NCI-H526 treated with DMSO at 0.1 percent for 48 hours (cell line): ENCODE data around the gene TUBAL3.

Experiments used
- DNase-seq: peaks from one replicate; lab custom pipeline; 2025; lab: John Stamatoyannopoulos, UW

TUBAL3 gene

DNA sequence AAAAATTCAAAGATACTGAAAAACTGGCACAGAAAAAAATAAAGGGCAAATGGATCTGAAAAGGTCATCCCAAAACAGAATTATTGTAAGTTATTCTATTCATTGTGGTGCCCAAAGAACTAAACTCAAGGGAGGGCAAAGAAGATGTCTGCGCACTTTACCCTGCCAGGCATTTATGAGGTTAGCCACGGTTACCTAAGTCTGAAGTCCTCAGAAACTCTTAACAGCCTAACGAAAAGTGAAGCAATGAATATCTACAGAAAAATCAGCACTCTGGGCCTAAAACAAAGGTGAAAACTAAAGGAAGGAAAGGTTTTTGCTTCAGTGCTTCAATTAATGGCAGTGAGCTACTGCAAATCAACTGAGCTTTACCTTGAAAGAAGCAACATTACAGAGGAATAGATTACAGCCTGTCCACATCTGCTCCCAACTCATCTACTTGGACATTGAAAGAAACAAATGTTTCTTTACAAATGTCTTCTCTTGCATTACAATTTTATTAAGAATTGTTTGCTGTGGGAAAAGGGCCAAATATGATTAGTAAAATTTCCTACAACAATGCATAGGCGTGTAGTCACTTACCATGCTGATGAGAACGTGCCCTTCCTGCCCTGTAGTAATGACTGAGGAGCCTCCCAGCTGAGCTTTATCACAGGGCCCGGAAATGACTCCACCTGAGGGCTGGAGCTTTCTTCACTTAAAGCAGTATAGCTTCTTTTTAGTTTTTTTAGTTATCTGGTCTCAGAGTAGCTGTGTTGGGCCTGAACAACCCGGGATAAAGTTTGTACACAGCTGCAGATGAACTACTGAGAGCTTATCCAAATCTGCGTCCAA lies at the start of gene TUBAL3:
TSS of gene TUBAL3 (minus strand) at position 621 of the 834 bp plus-strand sequence. CDS start at position 585, 36 bp downstream.
- DNase-seq = no peak

DNA sequence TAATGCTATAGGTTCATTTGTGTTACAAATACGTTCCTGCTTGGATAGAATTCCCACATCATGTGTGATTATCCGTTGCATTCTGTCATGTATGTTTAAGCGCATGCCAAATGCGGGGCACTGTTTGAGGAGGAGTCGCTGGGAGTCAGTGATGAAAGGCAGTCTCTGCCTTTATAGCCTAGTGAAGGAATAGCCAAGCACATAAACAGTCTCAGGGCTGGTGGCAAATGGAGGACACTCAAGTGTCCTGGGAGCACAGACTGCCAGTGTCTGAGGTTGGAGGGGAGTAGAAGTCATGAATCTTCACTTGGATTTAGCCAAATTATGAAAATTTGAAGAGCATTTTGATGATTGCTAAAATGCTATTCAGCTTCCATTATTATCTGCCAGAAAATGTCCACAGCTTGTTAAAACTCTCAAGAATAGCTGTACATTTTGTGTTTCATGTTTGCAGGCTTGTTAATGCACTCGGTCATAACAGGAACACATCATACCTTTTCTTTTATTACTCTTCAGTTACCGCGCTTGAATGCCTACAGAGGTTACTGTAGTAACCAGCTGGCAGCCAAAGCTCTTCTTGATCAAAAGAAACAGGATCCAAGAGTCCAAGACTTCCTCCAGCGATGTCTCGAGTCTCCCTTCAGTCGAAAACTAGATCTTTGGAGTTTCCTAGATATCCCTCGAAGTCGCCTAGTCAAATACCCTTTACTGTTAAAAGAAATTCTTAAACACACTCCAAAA lies 49.3 kb upstream of the TUBAL3 start:
- no peak for DNase-seq

DNA sequence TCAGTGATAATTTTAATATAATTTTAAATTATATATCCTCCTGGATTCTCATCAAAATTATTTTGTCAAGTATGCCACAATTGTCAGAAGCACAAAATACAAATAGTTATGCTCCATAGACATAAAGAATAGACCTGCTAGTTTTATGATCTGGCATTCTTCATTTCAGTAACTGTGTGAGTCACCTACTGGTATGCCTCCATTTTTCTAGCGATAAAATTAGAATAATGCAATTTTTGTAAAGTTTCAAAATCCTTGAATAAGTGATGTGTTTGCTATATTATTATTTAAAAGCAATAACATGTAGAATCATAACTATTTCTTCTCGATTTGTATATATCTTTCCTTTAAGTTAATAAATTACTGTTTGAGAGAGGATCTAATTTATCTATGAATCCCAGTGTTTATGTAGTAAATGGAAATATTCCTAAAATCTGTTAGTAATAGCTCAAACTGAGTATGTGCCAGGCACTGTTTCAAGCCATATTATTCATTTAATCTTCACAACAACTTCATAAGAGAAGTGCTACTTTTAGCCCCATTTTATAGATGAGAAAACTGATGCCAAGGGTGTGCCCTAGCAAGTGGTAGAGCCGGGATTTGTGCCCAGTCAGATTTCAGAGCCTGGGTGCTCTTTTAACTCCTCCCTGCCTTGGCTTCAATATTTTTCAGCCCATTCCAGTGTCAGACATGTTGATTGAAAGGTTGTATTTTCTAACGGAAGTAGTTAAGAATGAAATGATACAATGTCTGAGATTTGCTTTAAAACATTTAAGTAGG lies 46.2 kb upstream of the TUBAL3 start:
- no peak for DNase-seq

DNA sequence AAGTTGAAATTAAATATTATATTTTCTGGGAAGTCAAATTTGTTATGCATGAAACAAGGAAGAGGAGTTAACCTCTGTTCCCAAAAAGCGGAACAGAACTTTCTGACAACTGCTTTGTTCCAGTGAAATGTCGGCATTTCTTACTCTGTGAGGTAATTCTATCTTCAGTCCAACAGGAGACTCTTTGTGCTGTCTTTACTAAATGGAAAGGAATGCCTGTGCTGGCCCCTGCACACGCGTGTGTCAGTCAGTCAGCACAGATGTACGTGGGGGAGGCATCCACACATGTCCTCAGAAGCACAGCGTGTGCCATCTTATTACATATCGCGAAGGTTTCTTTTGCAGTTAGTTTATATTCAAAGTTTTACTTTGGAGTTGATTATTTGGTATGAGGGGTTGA lies 45.2 kb upstream of the TUBAL3 start:
- no peak for DNase-seq

GRCh38 chr10:5449227-5449626 lies 44.6 kb upstream of the TUBAL3 start:
- DNase-seq = no peak

GRCh38 chr10:5448333-5449001 lies 43.8 kb upstream of the TUBAL3 start:
- DNase-seq = no peak

DNA sequence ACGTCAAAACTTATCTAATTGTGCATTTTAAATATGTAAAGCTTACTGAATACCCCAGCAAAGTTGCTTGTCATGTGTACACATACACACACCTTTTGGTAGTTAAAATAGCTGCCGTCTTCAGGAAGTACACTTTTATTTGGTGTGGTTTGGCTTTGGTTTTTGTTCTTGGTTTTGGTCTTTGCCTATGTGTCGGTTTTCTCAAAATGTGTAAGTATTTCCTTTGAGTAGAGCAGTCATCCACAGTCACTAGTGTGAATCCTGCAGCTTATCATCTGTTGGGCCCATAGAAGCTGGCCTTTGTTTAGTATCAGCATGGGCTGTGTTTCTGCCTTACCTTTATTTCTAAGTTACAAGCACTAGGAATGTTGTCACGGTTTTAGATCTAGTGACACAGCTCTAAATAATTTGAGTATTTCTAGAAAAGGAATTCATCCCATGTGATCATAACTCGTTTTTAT lies 43.0 kb upstream of the TUBAL3 start:
- no peak for DNase-seq

DNA sequence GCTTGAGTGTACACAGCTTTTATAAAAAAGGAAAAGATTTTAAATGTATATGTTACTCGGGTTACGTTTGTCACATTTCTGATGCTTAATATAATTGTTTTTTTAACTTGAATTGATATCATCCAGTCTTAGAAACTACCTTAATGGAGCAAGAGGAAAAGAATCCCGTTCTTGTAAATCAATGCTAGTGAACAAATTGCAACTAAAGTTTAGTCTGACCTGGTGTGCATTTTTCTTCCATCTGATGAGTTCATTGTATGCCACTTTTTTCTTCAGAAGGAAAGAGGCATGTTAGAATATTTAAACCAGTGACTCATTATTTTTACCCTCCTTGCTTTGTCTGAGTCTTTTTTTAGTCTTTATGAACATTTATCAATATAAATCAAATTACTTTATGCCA lies 42.4 kb upstream of the TUBAL3 start:
- no peak for DNase-seq

DNA sequence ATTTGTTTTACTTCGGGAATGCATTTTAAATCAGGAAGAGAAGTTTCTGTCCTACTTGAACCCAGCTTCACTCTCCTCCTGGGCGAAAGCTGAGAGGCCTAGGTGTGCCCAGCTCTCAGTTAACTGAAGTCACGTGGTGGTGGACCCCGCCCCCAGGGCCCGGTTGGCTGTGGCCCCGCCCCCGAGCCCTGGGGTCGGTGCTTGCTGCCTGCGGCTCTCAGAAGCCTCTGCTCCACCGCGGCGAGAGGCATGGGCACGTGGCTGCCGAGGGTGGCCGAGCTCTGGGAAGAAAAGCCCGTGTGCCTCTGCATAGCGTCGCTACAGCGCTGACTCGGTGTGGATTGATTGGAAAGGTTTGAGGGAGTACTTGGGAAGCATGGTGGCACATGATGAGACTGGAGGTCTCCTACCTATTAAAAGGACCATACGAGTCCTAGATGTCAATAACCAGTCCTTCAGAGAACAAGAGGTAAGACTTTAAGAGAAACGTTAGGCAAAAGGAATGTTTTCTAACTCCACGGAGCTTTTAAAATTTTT lies 41.8 kb upstream of the TUBAL3 start:
- peak; percentile 34 for DNase-seq

DNA sequence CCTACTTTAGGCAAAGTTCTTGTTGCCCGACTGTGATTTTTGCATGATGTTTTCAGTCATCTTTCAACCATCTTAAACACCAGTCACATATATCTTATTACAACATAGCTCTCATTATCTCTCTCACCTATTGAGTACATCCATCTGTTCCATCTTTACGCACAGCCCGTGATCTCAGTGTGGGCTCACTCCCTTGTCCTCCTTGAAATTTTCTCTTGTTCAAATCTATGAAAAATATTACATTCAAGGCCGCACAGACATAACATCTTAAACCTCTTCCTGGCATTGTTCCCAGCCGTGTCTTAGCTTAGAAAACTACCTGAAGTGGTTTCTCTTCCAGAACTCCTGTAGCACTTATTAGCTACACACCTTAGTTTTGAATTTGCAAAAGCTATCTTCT lies 40.4 kb upstream of the TUBAL3 start:
- no peak for DNase-seq

DNA sequence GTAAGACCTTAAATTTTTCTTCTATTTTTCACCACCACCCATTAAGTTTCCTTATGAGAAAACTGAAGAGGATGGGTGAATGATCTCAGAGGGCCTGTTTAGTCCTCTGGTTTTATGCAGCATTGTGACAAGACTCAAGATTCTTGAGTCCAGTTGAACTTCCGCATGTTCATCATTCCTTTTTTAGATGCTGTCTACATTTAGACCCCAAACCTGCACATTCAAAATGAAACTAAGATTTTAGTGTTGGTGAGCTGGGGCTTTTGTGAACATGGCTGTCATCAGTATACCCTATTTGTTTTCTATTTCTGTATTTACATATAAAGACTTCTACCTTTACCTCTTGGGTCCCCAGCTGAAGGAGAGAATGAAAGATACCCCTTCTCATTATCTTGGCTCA lies 38.8 kb upstream of the TUBAL3 start:
- DNase-seq = no peak

- DNase-seq = no peak
Measured at GRCh38 chr10:5442990-5443370, 38.4 kb upstream of the TUBAL3 start.

- DNase-seq = peak; percentile 69
Measured at GRCh38 chr10:5442065-5442989, 37.7 kb upstream of the TUBAL3 start.

DNA sequence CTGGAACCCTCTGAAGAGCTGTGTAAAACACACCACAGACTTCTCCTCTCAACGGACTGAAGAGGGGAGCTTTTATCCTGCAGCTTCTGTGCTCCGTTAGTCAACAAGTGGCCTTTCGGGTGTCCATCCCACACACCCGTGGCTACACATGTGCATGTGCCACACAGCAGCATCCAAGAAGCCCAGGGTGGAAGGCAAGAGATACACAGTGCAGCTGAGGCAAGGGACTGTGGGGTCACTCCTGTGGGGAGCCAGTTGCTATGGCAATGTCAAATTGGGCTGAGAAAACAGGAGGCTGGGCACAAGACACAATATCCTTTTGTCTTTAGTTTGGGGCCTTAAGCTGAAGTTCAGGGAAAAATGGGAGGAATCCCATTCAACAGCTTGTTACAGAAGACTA lies 36.5 kb upstream of the TUBAL3 start:
- DNase-seq = no peak

- no peak for DNase-seq
Measured at GRCh38 chr10:5440206-5440605, 35.6 kb upstream of the TUBAL3 start.

GRCh38 chr10:5435328-5435727 lies 30.7 kb upstream of the TUBAL3 start:
- DNase-seq = no peak

- DNase-seq = peak; percentile 24
Measured at GRCh38 chr10:5434017-5434753, 29.6 kb upstream of the TUBAL3 start.

GRCh38 chr10:5433182-5433581 lies 28.6 kb upstream of the TUBAL3 start:
- no peak for DNase-seq

DNA sequence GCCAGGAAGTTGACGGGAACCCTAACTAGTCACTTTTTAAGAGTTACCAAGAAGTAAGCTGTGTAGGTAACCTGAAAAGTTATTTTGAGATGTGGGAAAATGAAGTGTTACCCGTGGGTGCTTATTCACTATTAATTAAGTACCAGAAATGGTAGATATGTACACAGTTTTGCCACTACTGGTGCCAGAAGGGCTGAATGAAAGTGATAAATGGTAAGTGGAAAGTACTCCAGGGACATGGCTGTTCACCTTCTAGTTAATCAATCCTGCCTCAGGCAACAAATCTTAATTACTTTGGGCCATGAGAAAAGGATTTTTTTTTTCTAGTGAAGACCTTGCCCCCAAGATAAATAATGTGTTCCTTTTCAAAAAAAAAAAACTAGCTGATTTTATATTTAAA lies 23.5 kb upstream of the TUBAL3 start:
- DNase-seq = no peak

- no peak for DNase-seq
Measured at GRCh38 chr10:5424751-5425150, 20.1 kb upstream of the TUBAL3 start.
